Activated CD4-positive, alpha-beta T cell treated with anti-CD3 and anti-CD28 coated beads, Interleukin-2, amount 50 U/mL, for 16 hours (primary cell): ENCODE results near the gene GALNT9.

ENCODE experiments used
- DNase-seq: peaks from one replicate; pipeline ENCODE4 v3.0.0-alpha.2; 2020

Gene GALNT9

GRCh38 chr12:132178801-132179401 is 150.5 kb downstream of the GALNT9 start:
- DNase-seq, result peak; percentile 32

DNA sequence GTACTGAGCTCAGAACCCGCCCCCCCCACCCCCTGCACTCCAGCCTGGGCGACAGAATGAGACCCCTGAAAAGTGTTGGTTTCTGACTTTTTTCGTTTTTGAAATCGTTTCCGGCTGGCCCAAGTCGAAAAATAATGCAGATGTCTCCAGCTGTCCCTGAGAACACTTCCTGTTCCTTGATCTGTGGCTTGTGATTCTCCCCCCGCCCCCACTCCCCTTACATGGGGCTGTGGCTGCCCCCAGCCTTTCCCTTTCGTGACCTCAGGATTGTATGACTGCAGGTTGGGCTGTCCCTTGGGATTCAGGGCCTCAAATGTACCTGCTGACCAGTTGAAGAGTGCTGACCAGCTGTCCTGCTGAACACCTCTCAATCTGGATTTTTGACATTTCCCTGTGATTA is 151.1 kb downstream of the GALNT9 start:
- no peak for DNase-seq

DNA sequence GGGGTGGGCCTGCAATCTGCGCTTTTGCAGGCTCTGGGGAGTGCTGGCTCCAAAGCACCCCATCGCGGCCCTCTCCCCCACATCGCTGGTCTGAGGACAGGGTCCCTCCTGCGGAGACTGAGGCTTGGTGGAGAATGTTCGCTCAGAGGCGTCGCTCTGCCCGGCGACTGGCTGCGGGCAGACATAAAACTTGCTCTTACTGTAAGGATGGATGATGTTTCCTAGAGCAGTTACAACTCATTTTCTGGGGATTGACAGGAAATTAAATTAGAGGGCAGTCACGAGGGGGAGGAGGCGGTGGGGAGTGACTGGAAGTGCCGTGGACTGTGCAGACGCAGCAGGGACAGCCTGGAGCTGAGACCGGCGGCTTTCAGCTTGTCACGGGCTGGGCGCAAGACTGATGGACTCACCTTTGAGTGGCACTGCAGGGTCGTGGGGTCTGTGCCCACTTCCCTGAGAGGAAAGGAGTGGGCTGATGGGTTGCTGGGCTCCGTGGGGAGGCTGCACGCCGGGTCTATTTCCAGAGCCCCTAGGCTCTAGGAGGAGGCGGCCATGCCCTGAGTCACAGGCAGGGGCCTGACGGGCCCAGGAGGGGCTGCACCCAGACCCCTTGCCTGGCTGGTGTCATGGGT is 152.4 kb downstream of the GALNT9 start:
- no peak for DNase-seq

GRCh38 chr12:132176385-132176919 is 152.9 kb downstream of the GALNT9 start:
- DNase-seq, result no peak

- DNase-seq, result no peak
These were observed 153.6 kb downstream of the GALNT9 start for GRCh38 chr12:132175496-132176384.

DNA sequence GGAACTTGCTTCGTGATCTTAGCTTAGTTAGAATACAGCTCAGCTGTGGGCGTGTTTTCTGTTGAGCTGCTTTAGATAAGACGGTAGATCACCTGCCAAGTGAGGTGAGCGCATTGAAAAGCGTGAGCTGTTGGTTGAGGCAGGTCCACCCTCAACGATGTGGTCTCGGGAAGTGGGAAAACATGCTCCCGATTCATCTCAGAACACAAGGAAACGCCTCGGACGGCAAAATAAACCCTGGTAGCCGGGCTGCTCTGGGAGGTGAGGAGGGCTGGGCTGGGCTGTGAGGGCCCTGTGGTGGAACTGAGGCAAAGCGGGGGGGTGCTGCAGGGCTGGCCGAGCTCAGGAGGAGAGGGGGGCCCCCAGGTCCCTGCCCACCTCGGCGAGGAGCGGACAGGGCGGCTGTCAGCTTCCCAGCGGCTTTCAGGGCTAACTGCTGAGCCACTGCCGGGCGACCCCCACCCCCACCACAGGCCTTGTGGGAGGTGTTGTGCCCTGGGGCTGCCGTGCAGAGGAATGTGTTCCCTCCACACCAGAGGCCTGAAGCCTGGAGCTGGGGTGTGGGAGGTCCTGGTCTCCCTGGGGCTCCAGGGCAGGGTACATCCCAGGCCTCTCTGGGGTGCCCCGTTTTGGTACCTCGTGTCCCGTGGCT is 154.4 kb downstream of the GALNT9 start:
- no peak for DNase-seq

GRCh38 chr12:132174015-132174838 is 155.2 kb downstream of the GALNT9 start:
- DNase-seq, result no peak

DNA sequence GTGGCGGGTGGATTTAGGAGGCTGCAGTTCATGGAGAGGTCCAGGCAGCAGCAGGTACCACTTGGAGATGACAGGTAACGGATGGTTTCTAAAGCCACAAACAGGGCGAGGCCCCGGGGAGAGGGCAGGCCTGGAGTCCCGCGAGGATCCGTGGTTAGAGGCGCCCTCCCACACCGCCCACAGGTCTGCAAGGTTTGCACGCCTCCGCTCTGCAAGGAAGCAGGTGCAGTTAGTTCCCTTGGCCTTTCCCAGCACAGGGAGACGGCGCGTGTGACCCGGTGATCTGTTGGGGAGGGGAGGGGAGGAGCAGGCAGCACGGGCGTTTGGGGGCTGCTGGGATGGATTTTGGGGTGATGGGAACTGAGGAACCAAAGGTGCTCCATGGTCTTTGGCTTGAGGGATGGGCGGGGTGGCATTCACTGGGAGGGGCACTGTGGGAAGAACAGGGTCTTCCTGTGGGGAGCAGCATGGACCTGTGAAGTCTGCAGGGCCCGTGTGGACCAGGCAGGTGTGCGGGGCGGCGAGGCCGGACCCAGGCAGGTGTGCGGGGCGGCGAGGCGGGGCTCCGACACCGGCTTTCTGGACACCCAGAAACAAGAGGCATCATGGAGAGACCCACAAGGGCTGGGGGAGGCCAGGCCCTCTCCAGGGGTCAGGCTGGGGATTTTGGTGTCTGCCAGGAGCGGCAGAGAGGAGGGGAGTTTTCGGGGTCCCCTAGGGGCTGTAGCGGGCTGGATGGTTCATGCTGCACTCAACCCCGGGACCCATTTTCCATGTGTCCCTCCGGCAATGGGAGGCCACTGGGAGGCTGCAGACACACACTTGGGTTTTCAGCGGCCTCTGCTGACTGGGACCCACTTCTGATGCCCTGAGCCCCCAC is 156.0 kb downstream of the GALNT9 start:
- DNase-seq, result no peak

GRCh38 chr12:132172619-132173018 is 156.8 kb downstream of the GALNT9 start:
- no peak for DNase-seq

GRCh38 chr12:132171968-132172521 is 157.3 kb downstream of the GALNT9 start:
- DNase-seq, result no peak

- DNase-seq, result no peak
These were observed 158.0 kb downstream of the GALNT9 start for GRCh38 chr12:132171293-132171967.

GRCh38 chr12:132170637-132171292 is 158.6 kb downstream of the GALNT9 start:
- DNase-seq, result no peak

DNA sequence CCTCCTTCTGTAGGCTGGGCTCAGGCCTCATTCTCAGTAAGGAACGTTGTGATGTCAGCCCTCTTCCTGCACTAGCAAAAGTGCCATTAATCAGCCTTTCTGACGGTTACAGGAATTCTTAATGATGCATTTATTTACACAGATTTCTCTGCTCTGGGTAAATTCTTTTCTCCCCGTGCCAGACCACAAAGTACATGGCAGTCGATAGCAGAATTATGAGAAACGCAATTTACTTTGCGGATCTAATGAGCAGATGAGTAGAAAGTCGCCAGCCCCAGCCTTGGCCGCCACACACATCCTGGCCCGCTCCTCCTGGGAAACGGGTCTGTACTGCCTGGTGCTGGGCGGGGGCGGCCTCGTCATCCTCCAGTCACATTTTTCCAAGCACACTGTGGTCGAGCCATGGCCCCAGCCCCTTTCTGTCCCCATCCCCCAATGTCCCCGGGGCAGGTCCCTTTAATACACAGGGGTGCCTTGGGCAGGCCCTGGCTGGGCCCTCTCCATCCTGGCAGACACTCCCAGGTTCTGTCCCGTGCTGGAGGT is 159.2 kb downstream of the GALNT9 start:
- DNase-seq, result no peak

- no peak for DNase-seq
These were observed 160.0 kb downstream of the GALNT9 start for GRCh38 chr12:132169376-132169775.

DNA sequence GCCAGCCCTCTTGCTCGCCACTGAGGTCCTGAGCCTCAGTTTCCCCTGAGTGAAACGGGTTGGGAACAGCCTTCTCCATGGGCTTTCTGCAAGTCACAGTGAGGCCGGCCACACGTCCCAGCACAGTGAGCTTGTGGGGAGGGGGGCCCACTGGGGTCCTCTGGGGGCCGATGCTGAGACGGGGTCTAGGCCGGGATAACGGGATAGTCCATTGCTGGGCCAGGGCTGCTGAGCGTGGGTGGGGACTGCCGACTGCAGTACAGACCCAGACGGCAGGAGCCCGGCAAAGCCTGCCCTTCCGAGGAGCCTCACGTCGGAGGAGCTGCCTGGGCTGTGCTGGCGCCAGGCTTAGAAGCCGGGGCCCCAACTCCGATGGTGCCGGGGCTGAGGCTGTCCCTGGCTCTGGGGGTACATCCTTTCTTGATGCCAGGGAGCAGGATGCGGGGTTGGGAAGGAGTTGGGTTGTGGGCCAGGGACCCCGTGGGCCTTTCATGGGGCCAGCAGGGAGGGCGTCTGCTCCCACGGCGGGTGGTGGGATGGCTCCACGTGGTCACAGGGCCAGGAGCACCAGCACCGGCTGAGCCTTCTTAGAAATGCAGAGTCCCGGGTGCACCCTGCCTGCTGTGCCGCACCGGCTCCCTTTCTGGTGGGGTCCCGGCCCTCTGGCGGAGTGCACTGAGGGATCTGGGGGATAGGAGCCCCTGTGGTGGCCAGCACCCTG is 160.9 kb downstream of the GALNT9 start:
- DNase-seq, result no peak

DNA sequence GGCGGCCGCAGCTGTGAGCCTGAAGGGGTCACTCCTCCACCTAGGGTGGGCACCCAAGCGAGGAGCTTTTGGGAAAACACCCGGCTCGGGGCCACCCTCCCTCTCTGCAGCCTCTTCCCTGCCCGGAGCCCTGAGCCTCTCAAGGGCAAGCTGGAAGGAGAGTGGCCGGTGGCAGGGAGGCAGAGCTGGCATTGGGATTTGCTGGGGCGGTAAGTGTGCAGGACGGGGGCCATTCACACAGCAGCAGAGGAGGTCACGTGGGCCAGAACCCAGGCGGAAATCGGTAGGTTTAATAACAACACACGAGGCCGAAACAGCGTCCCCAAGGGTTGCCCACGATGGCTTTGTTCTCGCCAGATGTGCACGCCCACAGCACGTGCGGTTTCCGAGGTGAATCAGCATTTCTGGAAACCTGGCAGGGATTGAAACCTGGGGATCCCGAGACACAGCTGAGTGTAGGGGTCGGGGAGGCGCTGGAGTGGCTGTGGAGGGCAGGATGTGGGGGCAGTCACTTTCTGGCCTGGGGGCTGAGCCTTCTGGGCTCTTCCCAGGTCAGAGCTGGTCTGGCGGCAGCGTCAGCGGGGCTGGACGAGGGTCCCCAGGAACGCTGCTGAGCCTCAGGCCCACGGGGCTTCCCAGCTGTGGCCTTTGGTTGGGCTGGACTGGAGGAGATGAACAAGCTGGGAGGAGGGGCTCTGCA is 161.6 kb downstream of the GALNT9 start:
- peak; percentile 39 for DNase-seq

- DNase-seq, result no peak
These were observed 162.4 kb downstream of the GALNT9 start for GRCh38 chr12:132166801-132167591.
